ENCODE results near the gene TCP1. TPM values are rescaled to one million over a fixed set of nuclear protein-coding genes. Genes with fewer than 3 reads are reported as not detected.

The TCP1 gene
- total and polyA plus RNA-seq, 2 of the 8 experiments (the other 6 are each of a cell fraction or from before 2014, with no cell fraction given): 117 to 348 TPM

DNA sequence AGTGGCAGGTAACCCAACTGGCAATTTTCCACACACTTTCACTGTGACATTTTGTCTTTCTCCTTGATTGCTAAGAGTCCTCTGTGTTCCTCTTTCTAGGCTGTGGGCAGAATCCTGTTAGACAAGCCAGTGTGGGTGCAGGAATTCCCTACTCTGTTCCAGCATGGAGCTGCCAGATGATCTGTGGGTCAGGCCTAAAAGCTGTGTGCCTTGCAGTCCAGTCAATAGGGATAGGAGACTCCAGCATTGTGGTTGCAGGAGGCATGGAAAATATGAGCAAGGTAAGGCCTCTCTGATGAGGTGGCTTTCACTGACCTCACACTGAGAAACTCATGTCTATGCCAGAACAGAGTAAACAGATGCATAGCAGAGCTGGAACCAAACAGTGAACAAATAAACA is 22.5 kb downstream of the TCP1 start:
- Histone ChIP-seq H4K8ac (ENCODE audit: extremely low read depth, insufficient read depth, low read length) (no peak overlapping the region), H3K9ac (replicated peaks in 1 of 4; ENCODE audit: extremely low read depth in 1 of 4, low read depth in 3 of 4, low read length in 3 of 4) (no peak overlapping the region), H3K79me1 (ENCODE audit: low read depth, low read length) (peaks cover 10% of the 10 kb centered on the region; the same call in 1 of the 2 replicates), H3K23ac (ENCODE audit: insufficient read length) (no peak overlapping the region), H2BK5ac (ENCODE audit: low read depth, low read length) (no peak overlapping the region), H3K27me3 (replicated peaks in 1 of 4; ENCODE audit: control insufficient read depth in 3 of 4, extremely low read depth in 1 of 4, insufficient read depth in 3 of 4, low read length in 3 of 4) (no peaks in the 10 kb centered on the region), H2AFZ (ENCODE audit: low read length) (no peak overlapping the region), H3K79me2 (ENCODE audit: control insufficient read depth in 1 of 2, insufficient read depth in 2 of 2, low read length in 2 of 2) (peaks cover 0 to 15% of the 10 kb centered on the region in 2 experiments; a peak in 2 of 4 replicates), H3K23me2 (ENCODE audit: low read depth, low read length) (peaks cover 6% of the 10 kb centered on the region), H3K14ac (ENCODE audit: insufficient read length) (no peak overlapping the region), H2BK20ac (ENCODE audit: low read length) (no peak overlapping the region), H3K4me1 (replicated peaks in 1 of 4; ENCODE audit: control insufficient read depth in 3 of 4, insufficient read depth in 4 of 4, low read length in 3 of 4) (peaks cover 0 to 6% (median 5%) of the 10 kb centered on the region in 4 experiments; a peak in 2 of 7 replicates), H2AK5ac (ENCODE audit: low read depth, low read length) (no peak overlapping the region), H2BK120ac (replicated peaks; ENCODE audit: low read depth, low read length) (no peak overlapping the region), H2BK12ac (ENCODE audit: low read depth, low read length) (no peak overlapping the region), H3K4ac (replicated peaks; ENCODE audit: insufficient read length, low read depth, low read length) (no peak overlapping the region), H3K27ac (ENCODE audit: low read depth, low read length) (no peak overlapping the region), H2BK15ac (ENCODE audit: low read length) (no peak overlapping the region), H4K91ac (replicated peaks; ENCODE audit: insufficient read length, low read length) (no peak overlapping the region), H3K9me3 (ENCODE audit: insufficient read depth in 2 of 2, low read depth in 1 of 2, low read length in 1 of 2) (no peaks in the 10 kb centered on the region), H3K36me3 (ENCODE audit: control insufficient read depth in 2 of 4, insufficient read depth in 4 of 4, low read length in 3 of 4) (peaks cover 16 to 81% (median 58%) of the 10 kb centered on the region in 4 experiments), H3K56ac (replicated peaks; ENCODE audit: insufficient read length, low read depth, low read length) (no peak overlapping the region), H3K18ac (ENCODE audit: extremely low read depth, low read length) (no peak overlapping the region), H4K20me1 (replicated peaks in 1 of 2; ENCODE audit: control insufficient read depth in 1 of 2, insufficient read depth in 2 of 2, low read length in 2 of 2) (peaks cover 0 to 6% of the 10 kb centered on the region in 2 experiments), H4K5ac (ENCODE audit: insufficient read length, low read depth, low read length) (no peak overlapping the region), H3K4me3 (ENCODE audit: extremely low read depth in 1 of 4, insufficient read depth in 2 of 4, low read depth in 3 of 4, low read length in 4 of 4) (no peak overlapping the region), H3K4me2 (ENCODE audit: insufficient read depth in 1 of 2, low read depth in 2 of 2, low read length in 2 of 2) (no peak overlapping the region)
- TF ChIP-seq JUN (IDR thresholded peaks at IDR 0.05; ENCODE audit: low read depth, low read length): no peak
- no peak for TF ChIP-seq RFX5 (IDR thresholded peaks at IDR 0.05; ENCODE audit: borderline replicate concordance, low read depth, low read length)
- TF ChIP-seq SIRT6 (IDR thresholded peaks at IDR 0.05; ENCODE audit: low read length): no peak
- no peak for TF ChIP-seq KDM5A (IDR thresholded peaks at IDR 0.05; ENCODE audit: low read length)
- TF ChIP-seq BACH1 (IDR thresholded peaks at IDR 0.05; ENCODE audit: low read length): no peak
- TF ChIP-seq JUND (IDR thresholded peaks at IDR 0.05; ENCODE audit: low read length): no peak
- TF ChIP-seq RAD21 (IDR thresholded peaks at IDR 0.05 in 1 of 2, conservative IDR thresholded peaks at IDR 0.05 in 1 of 2; ENCODE audit: low read depth in 2 of 2, low read length in 2 of 2): no peak
- TF ChIP-seq TBP (IDR thresholded peaks at IDR 0.05; ENCODE audit: low read depth, low read length): no peak
- DNase-seq (ENCODE audit: low read depth in 1 of 2, low spot score in 2 of 2): no peak
- POLR2A ChIA-PET (ENCODE audit: partially characterized antibody): interaction anchor here (0.7 to 1.6 kb wide), 6 partner anchors 10 to 40 kb away, joined by 3 to 4 read pairs (median 3); partner anchors contain the start of gene WTAP
- CTCF ChIA-PET (ENCODE audit: partially characterized antibody): no interaction called here
- FAIRE-seq: no peak
